GM10248 (cell line): ENCODE data around the gene EFS.

Experiments
- CTCF ChIA-PET: fragments of 300-600 bp; sonication (Branson Sonifier 250); formaldehyde crosslinking; extraction: SDS; loops from one replicate; lab custom pipeline; 2021; ENCODE audit warnings: antibody characterized with exemption; lab: Yijun Ruan, JAX
- POLR2A ChIA-PET: fragments of 350-650 bp; sonication (Branson Sonifier 250); formaldehyde crosslinking; extraction: SDS; loops from one replicate; lab custom pipeline; 2020; ENCODE audit warnings: antibody characterized with exemption; lab: Yijun Ruan, JAX
- DNase-seq: peaks from one replicate; pipeline ENCODE4 v3.0.0; 2012; ENCODE audit errors: extremely low spot score
- TF ChIP-seq, protein P1 (sequence below): IDR thresholded peaks from 2 replicates; pipeline ENCODE4 v1.5.1; 2012; ENCODE audit warnings: mild to moderate bottlenecking, low read depth; ENCODE audit errors: extremely low read depth, missing control alignments, control extremely low read depth

Gene EFS

GRCh38 chr14:23356662-23357061 lies 8.3 kb downstream of the EFS start:
- ChIA-PET POLR2A (no interaction called here), CTCF (no interaction called here)
- DNase-seq = no peak
- TF ChIP-seq, protein P1, sequence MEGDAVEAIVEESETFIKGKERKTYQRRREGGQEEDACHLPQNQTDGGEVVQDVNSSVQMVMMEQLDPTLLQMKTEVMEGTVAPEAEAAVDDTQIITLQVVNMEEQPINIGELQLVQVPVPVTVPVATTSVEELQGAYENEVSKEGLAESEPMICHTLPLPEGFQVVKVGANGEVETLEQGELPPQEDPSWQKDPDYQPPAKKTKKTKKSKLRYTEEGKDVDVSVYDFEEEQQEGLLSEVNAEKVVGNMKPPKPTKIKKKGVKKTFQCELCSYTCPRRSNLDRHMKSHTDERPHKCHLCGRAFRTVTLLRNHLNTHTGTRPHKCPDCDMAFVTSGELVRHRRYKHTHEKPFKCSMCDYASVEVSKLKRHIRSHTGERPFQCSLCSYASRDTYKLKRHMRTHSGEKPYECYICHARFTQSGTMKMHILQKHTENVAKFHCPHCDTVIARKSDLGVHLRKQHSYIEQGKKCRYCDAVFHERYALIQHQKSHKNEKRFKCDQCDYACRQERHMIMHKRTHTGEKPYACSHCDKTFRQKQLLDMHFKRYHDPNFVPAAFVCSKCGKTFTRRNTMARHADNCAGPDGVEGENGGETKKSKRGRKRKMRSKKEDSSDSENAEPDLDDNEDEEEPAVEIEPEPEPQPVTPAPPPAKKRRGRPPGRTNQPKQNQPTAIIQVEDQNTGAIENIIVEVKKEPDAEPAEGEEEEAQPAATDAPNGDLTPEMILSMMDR = no peak

DNA sequence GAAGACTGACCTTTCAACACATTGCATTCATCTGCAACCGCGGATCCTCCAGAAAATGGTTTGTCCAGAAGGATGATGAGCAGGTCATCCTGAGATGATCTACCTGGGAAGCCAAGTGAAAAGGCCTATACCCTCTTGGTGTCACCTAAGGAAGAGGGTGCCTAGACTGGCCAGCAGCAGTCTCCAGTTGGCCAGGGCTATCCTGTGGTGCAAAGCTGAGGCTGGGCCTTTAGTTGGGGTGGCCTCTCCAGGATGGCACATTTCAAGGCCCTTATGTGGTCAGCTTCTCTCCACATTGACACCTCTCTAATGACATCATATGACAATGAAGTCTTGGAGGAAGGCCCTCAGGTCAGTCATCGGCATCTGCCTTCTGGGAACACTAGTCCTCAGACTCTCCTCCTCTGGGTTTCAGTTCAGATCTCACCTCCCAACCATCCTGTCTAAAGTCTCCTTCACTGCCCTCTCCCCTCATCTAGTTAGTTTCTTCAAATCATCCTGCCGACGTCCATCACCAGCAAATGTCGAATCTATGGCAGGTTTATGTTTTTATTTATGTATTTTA lies 9.0 kb downstream of the EFS start:
- CTCF ChIA-PET = no interaction called here
- no peak for DNase-seq
- POLR2A ChIA-PET = no interaction called here
- TF ChIP-seq, protein P1 = no peak

DNA sequence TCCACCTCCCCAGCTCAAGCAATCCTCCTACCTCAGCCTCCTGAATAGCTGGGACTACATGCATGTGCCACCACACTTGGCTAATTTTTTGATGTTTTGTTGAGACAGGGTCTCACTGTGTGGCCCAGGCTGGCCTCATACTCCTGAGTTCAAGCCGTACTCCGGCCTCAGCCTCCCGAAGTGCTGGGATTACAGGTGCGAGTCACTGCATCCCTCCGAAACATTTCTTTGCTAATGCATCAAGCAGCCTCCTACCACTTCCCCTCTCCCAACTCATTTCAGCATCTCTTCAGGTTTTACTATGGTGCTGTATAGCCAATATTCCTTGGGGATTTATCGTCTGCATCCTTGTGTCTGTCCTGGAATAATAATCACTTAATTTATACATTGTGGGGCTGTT lies 10.0 kb downstream of the EFS start:
- TF ChIP-seq, protein P1 = no peak
- no peak for DNase-seq
- ChIA-PET POLR2A (no interaction called here), CTCF (interaction anchor here (1.0 to 1.5 kb wide), 2 partner anchors 234 to 278 kb away, joined by 3 to 4 read pairs; no protein-coding TSS in a partner anchor)

DNA sequence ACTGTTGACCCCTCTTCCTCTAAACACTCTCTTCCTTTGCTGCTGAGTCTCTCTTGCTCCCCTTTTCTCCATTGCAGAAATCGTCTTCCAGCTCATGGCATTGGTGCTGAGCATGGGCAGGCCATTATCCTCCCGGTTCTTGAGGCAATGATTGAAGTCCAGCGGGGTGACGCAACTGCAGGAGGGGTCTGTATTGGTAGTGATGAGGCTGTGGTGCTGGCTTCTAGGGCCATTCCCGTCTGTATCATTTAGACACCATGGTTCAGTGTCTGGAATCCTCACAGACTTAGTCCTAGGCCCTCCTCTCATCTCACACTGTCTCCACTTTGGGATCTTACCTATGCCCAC lies 11.6 kb downstream of the EFS start:
- CTCF ChIA-PET = interaction anchor here (0.7 to 1.6 kb wide), 4 partner anchors 26 to 90 kb away, joined by 3 to 6 read pairs (median 3); no protein-coding TSS in a partner anchor
- TF ChIP-seq, protein P1 = no peak
- no peak for DNase-seq
- POLR2A ChIA-PET = no interaction called here

- no peak for DNase-seq
- TF ChIP-seq, protein P1 = no peak
- POLR2A ChIA-PET = no interaction called here
- CTCF ChIA-PET = interaction anchor here (1.3 to 1.6 kb wide), 3 partner anchors 26 to 89 kb away, joined by 3 to 6 read pairs (median 3); no protein-coding TSS in a partner anchor
Observed at GRCh38 chr14:23352506-23353432, 12.2 kb downstream of the EFS start, which contains the start of gene SLC22A17. Gene SLC22A17 (minus strand): TSS chr14:23352887.

- POLR2A ChIA-PET = no interaction called here
- no peak for DNase-seq
- TF ChIP-seq, protein P1 = no peak
- CTCF ChIA-PET = interaction anchor here (1.3 to 1.6 kb wide), 2 partner anchors 28 to 88 kb away, joined by 3 to 6 read pairs; no protein-coding TSS in a partner anchor
Observed at GRCh38 chr14:23351681-23352505, 13.1 kb downstream of the EFS start.
